GM21526 (cell line): ENCODE measurements around the gene SLC24A3.
"Not testable (repeated sequence)": the region's sequence is repeated elsewhere in the genome, so short reads cannot be mapped to it uniquely, and the experiment has no call there.

Experiments
- ATAC-seq: cut with Tn5 transposase; IDR thresholded peaks from one replicate; pipeline ENCODE4 v1.9.1; 2021; ENCODE audit warnings: moderate library complexity; ENCODE audit not compliant: unreplicated experiment, low FRiP score

SLC24A3 gene

DNA sequence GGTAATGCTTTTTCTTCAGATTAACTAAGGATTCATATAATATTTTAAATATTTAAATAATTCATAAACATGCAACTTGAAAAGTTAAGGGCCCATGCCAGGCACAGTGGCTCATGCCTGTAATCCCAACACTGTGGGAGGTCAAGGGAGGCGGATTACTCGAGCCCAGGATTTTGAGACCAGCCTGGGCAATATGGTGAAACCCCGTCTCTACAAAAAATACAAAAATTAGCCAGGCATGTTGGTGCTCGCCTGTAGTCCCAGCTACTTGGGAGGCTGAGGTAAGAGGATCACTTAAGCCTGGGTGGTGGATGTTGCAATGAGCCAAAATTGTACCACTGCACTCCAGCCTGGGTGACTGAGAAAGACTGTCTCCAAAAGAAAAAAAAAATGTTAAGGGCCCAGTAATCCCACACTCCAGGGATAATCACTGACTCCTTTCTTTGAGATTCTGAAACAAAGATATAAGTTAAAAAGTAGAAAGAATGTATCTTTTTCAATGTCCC is 537.7 kb downstream of the SLC24A3 start:
- ATAC-seq = no peak

DNA sequence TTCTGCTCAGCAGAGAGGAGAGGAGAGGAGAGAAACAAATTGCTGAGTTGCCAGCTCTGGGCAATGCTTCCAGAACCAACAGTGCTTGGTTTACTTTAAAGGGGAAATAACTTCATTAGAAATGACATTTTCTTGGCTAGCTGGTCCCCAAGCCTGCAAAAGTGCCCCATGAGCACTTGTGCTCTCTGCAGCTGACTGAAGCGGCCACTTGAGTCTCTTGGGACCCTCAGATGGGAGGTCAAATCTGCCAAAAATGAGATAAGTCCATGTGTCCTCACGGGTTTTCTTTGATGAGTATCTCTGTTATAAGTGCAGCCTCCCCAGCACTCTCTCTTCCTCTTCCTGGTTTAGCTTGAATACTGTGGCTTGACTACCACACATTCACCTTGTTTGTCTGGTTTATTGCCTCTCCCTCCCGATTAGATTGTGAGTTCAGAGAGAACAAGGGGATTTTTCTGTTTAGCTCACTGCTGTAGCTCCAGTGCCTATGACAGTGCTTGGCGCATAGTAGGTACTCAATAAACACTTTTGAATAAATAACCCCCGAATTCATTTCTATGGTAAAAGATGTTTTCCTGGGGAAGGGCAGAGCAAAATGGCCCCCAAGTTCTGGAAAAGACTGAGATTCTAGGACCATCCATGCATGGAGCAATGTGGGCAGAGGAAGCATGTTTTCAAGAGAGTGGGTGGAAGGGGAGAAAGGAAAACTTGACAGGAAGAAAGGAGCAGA is 538.6 kb downstream of the SLC24A3 start:
- no peak for ATAC-seq

DNA sequence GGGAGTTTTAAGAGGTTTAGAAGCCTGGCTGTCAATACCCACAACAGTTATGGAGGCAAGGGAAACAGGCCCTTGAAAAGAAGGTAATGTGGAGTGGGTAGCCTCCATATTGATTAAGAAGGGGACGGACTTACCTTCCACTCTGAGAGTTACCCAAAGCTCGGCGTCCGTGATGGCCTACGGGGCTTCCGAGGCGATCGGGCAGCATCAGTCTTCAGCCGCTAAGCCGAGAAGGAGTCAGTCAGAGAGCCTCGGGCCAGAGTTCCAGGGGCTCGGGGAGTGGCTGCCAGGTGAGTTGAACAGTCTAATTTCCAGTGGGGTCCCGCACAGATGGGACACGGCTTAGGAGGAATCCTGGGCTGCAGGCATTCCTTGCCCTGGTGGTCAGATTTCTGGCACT is 541.8 kb downstream of the SLC24A3 start:
- ATAC-seq = not testable (repeated sequence)

- no peak for ATAC-seq
Observed at GRCh38 chr20:19756761-19757486, 544.5 kb downstream of the SLC24A3 start.

DNA sequence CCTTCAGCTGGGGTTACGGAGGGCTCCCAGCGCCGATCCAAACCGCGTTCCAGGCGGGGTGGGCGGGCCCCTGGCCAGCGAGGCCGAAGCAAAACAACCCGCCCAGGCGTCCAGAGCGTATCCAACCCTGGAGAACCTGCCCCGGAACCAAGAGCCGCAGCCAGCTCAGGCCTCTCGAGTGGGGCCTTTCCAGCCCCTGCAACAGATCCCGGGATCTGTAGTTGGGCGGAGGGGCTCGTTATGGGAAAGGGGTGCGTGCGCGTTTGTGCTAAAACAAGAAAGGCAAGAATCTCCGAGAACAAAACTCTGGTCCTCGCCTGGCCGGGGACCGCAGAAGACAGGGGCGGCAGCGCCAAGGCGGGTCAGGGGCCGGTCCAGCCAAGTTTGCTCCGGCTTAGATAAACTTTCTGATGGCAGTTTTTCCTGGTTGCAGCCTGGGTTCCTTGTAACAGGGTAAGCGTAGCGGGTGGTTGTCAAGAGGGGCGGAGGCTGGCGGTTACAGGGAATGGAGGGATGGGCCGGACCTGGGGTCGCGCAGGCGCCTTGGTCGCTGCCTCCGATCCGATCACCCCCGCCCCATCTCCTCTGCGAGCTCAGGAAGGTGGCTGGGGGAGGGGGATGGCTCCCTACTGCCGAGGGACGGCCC is 545.2 kb downstream of the SLC24A3 start:
- no peak for ATAC-seq

- no peak for ATAC-seq
Observed at GRCh38 chr20:19758133-19758500, 545.7 kb downstream of the SLC24A3 start, which contains the start of gene RIN2. Gene RIN2, plus strand, starts transcription at chr20:19758258. Its CDS starts 131,344 bp downstream, at chr20:19889602.

- no peak for ATAC-seq
Observed at GRCh38 chr20:19758501-19759331, 546.3 kb downstream of the SLC24A3 start.

DNA sequence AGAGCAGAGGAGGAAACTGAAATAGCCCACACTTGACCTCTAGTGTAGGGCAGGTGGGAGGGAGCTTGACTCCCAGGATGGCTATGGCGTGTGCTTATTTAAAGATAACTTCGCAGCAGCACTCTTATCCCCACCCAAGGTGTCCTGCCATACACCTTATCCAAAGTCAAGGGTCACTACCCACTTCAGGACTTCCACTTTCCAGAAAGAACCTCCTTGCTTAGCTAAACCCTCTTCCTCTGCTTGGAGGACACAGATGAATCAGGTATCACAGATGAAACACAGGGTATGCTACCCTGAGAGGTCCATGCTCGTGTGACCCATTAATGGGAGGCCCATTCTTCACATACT is 547.9 kb downstream of the SLC24A3 start:
- ATAC-seq = no peak

DNA sequence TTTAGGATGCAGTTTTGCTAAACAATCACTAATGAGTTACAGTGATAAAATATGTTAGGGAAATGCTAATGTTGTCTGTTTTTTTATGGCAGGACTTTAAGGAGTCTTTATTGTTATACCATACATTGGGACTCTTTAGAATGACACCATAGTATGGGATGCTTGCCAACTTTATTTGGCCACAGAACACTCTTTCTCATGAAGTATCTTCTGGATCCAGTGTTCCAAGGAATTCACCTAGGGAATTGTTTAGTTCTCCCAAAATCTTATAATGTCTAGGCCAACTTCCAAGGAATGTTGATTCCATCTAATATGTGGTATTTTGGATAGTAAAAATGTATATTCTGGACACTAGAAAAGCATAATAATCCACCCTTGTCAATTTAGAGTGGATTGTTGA is 548.9 kb downstream of the SLC24A3 start:
- no peak for ATAC-seq

DNA sequence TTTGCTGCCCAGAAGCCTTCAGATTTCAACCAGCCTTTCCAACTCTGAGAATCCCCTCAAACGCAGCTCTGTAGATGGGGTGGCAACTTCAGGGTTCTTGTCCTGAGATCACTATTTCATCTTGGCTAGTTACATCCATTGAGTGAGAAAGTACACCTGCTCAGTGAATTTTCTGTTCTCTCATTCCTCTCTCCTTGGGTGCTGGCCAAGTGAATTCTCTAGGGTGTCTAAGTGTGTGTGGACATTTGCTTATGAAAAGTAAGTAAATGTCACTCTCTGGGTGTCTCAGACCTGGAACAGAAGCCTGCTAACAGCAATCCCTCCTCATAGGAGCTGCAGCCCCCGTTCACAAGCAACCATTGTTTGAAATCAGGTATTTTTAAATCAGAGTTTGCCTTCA is 549.4 kb downstream of the SLC24A3 start:
- ATAC-seq = no peak

- ATAC-seq = no peak
Observed at GRCh38 chr20:19764207-19764606, 551.8 kb downstream of the SLC24A3 start.

GRCh38 chr20:19765266-19765665 is 552.8 kb downstream of the SLC24A3 start:
- ATAC-seq = no peak

GRCh38 chr20:19765913-19766312 is 553.5 kb downstream of the SLC24A3 start:
- no peak for ATAC-seq

- no peak for ATAC-seq
Observed at GRCh38 chr20:19767070-19767469, 554.6 kb downstream of the SLC24A3 start.

DNA sequence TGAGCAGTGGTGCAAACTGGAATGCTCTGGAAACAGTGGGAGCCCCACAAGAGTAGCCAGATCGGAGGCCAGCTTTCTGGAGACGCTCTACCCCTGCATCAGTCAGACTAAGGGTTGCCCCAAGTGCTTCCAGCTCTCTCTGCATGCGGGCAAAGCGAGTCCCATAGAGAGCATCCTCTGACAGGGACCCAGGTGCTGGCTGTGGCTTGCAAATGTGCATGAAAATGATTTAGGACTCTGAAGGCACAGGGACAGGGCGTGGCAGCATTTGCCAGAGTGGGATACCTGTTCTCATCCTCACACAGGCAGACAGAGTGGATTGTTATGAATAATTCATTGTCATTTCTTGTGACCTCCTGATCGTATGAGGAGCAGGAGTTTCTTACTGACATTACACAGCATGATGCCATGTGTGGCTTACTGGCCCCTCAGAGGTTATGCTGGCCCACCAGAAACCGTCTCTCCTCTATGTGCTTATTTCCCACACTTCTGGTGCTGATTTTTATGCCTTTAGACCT is 555.9 kb downstream of the SLC24A3 start:
- ATAC-seq = no peak

GRCh38 chr20:19769507-19769906 is 557.1 kb downstream of the SLC24A3 start:
- no peak for ATAC-seq

- no peak for ATAC-seq
Observed at GRCh38 chr20:19770375-19770774, 557.9 kb downstream of the SLC24A3 start.

GRCh38 chr20:19771031-19771430 is 558.6 kb downstream of the SLC24A3 start:
- no peak for ATAC-seq
